ENCODE results near the gene RAB31.

GRCh38 chr18:9831036-9831722 is 123.1 kb downstream of the RAB31 start:
- TF ChIP-seq RAD21 (conservative IDR thresholded peaks at IDR 0.05) (no peak), EZH2 (IDR thresholded peaks at IDR 0.05; ENCODE audit: borderline replicate concordance, insufficient read depth, low read length, poor library complexity, severe bottlenecking) (no peak), MXI1 (conservative IDR thresholded peaks at IDR 0.05; ENCODE audit: poor library complexity, severe bottlenecking) (no peak), CTCF (IDR thresholded peaks at IDR 0.05; ENCODE audit: poor library complexity, severe bottlenecking) (no peak), EP300 (conservative IDR thresholded peaks at IDR 0.05; ENCODE audit: poor library complexity, severe bottlenecking) (no peak)

Measured in neural cell (in vitro differentiated cells).